GM18867 (cell line): ENCODE measurements around the gene RPL35A.
A peak's percentile ranks its signal among the peaks of the same experiment; 100 is the strongest.
"Not testable (repeated sequence)": the region's sequence is repeated elsewhere in the genome, so short reads cannot be mapped to it uniquely, and the experiment has no call there.

Experiments
- ATAC-seq: cut with Tn5 transposase; IDR thresholded peaks from one replicate; pipeline ENCODE4 v1.9.1; 2021; ENCODE audit warnings: mild to moderate bottlenecking, moderate library complexity; ENCODE audit not compliant: unreplicated experiment

RPL35A gene

DNA sequence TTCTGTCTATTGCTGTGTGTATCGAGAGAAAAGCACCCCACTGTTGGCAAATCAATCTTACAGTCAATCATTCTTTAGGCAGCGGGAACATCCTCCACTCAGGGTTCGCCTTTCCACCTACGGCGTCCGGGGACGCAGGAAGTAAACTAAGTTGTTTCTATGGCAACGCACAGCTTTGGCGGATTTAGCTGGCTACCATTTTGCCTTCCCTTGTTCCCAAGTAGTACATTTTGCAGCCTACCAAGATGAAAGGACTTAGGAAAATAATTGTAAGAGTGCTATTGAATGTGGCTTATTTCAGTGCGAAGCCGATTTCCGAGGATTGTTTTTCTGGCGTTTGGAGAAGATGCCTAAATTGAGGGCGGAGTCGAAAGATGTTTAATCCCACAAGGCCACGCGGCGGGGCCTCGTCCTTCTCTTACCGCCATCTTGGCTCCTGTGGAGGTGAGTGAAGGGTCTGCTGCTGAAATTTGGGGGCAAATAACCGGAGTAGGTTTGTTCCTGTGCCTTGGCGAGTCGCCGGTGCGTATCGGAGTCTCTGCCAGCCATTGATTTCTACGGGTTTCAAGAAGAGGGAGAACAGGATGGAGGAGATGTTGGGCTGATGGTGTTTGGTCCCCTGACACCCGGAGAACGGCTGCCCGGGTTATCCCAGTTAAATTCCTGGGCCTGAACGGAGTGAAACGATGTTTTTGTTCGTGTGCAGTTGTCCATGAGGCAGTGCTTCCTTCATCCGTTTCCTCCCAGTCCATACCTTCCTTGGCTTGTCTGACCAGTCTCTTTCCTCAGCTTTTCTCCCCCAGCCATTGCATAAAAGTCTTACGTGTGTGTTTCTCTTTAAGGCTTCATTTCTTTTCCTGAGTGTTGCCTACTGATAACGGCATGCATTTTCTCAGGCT lies at the start of gene RPL35A:
Gene RPL35A, plus strand, starts transcription at position 413 of the 899 bp plus-strand sequence. CDS start 778 bp downstream, outside the sequence.
- ATAC-seq = peak; percentile 90

DNA sequence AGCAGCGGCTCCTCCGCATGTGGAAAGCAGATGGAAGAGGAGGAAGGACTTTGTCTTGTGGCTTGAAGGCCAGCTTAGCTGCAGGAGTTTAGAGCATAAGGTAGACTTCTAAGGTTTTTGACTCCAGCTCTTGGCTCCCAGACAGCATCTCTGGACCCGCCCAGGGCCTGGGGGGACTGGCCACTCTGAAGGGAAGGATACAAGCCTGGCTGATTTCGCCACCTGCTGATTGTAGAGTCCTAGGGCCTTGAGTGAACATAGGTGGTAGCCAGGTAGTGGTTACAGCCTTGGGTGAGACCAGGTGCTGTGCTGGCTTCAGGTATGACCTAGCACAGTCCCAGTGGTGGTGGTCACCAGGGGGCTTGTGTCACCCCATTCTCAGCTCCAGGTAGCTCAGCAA lies 48.4 kb upstream of the RPL35A start:
- no peak for ATAC-seq

DNA sequence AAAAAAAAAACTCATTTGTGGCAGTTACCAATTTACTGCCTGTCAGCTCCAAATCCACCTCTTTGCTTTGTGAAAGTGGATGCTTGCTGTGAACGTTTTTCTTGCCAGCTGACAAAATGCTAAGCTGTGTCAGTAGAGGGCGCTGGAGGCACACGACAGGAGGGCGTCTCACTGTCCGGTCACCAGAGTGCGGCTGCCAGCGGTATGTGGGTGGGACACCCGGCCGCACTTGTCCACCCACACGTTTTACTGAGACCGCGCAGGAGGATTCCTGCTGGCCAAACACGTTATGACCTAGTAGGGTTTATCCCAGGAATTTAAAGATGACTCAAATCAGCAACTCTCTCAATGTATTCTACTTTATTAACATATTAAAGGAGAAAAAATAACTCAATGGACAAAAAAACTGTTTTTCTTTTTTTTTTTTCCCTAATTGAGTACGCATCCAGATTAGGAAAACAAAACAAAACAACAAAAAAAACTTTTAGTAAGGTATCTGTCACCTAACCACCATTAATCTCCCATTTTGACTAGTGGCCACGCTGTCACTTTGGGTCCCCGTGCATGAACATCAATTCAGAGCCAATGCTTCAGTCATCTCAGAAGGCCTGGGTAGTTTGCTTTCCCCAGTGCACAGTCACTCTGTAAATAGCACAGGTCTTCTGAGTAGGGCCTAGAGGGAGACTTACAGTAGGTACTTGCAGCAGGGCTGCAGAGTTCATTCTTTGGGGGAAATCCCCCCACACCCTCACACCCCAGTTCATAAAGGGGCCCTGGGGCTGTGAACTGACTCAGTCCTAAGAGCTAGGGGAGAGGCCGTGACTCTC lies 43.8 kb upstream of the RPL35A start:
- ATAC-seq = peak; percentile 79

DNA sequence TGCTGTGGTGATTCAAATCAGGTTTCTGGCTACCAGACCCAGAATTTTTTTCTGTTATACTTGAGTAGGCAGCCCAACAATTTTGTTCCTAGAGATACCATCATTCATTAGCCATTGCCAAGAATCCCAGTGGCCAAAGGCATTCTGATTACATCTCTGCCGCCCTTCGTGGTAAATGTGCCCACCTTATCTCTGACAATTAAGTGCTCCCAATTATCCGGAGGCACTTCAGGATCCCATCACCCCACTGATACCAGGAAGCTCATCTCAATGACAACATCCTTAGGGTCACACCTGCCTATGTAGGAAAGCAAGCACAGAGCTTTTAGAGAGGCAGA lies 43.2 kb upstream of the RPL35A start:
- no peak for ATAC-seq

DNA sequence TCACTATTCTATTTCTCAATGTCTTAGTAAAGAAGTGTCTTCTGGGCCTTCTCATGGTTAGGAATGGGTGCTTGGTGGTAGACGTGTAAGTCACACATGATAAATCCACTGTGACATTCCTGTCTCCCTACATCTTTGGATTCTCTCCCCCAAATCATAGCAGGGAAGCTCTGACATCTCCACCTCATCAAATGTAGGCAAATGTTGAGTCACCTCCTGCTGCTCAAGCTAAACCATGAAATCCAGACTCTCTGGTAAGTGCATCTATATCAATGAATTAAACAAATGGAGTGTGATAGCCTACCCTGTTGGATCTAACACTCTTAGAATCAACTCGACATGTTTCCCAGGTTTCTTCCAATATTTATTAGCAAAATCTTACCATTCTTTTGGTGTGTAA lies 42.8 kb upstream of the RPL35A start:
- ATAC-seq = no peak

DNA sequence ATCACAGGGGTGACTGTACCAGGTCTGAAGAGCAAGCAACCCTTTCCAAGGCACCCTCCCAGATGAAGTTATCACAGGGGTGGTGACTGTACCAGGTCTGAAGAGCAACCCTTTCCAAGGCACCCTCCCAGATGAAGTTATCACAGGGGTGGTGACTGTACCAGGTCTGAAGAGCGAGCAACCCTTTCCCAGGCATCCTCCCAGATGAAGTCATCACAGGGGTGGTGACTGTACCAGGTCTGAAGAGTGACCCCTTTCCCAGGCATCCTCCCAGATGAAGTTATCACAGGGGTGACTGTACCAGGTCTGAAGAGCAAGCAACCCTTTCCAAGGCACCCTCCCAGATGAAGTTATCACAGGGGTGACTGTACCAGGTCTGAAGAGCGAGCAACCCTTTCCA lies 41.4 kb upstream of the RPL35A start:
- not testable (repeated sequence) for ATAC-seq

DNA sequence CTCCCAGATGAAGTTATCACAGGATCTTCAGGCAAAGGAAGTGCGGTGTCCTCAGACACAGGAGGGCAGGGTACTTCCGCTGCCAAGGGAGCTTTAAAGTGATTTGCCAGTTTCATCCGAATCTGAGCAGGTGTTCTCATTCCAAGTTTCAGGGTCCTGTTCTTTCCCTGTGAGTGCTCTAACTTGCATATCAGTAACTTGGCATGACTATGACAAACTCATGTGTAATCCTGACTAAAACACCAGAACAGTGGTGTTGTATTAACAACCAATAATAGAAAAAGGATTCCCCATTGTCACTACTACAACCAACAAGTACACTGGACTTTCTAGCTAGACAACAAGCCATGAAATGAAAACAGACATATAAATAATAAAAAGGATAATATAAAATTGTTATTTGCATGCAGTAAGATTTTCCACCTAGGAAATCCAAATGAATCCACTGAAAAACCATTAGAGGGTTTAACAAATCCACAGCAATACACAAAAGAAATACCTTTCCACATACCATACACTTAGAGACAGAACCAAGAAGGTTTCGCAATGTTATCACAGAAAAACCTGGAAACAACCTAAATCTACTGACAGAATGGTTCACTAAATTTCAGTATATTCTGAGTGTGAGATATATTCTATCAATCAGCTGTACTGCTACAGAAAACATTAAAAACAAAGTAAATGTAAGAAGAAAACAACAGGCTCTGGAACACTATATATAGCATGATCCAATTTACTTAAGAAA lies 40.9 kb upstream of the RPL35A start:
- ATAC-seq = no peak

DNA sequence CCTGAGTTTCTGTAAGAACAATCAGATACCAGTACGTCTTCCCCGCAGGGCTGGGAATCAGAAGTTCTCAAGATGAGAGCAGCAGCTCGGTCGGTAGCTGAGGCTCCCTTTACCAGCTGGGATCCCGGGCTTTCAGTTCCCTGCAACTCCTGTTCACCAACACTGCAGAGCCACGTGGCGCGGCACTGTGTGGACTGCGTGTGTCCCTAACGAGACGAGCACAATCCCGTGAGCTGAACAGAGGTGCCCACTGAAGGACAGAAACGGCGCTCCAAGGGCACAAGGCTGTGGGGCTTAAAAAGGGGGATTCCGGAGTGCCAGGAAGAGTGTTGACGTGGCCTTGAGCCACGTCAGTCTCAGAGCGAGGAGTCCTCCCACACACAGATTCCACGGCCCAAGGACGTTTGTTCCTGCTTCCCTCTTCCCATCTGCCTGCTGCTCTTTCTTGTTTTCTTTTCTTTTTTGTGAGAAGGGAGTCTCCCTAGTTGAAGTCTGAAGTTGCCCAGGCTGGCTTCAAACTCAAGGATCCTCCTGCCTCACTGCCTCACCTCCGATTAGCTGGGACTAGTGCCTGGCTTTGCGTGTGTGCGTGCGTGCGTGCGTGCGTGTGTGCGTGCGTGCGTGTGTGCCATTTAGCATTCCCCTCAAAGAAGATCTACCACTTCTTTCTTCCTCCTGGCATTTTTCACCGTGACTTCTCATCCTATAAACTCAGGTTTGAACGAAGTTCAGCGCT lies 37.1 kb upstream of the RPL35A start:
- ATAC-seq = no peak

DNA sequence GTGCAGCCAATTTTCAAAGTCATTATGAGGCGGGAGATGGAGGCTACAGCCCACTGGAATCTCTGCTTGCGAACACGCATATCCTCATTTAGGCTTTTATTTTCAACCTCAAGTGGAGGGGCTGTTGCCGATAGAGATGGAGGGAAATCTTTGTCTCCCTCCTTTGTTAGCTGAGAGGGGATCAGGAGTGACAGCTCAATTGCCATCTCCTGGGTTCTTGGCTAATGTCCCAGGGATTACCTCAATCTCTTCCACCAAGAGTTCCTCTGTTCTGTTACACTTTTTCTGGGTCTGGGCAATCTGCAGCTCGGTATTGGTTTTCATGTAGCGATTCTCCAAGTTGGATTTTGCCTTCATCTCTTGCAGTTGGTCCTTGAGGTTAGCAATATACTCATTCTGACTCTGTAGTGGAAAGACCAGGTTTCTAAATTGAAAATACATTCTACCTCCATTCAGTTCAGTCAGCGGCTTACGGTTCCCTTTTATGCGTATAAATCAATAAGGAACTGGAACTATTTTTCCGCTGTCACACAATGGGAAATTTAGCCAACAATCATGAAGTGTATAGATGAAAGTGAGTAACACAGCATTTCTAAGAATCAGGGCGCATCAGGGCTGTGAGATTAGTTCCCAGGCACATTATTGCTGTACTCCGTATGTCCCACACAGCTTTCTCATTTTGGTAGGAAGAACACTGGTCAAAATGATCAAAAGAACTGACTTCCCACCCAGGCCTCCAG lies 36.2 kb upstream of the RPL35A start:
- no peak for ATAC-seq

DNA sequence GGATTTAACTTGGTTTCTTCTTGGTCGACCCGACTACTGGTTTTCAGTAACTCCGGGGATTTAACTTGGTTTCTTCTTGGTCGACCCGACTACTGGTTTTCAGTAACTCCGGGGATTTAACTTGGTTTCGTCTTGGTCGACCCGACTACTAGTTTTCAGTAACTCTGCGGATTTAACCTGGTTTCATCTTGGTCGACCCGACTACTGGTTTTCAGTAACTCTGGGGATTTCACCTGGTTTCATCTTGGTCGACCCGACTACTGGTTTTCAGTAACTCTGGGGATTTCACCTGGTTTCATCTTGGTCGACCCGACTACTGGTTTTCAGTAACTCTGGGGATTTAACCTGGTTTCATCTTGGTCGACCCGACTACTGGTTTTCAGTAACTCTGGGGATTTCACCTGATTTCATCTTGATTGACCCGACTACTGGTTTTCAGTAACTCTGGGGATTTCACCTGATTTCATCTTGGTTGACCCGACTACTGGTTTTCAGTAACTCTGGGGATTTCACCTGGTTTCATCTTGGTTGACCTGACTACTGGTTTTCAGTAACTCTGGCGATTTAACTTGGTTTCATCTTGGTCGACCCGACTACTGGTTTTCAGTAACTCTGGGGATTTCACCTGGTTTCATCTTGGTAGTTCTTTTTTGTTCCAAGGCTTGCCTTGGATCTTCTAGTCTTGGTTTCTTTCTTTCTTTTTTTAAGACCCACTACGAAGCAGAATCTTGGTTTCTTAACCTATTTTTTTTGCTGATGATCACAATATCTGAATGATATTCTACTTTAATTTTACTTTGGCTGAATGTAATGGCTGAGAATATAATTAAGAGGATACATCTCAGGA lies 28.3 kb upstream of the RPL35A start:
- ATAC-seq = not testable (repeated sequence)

DNA sequence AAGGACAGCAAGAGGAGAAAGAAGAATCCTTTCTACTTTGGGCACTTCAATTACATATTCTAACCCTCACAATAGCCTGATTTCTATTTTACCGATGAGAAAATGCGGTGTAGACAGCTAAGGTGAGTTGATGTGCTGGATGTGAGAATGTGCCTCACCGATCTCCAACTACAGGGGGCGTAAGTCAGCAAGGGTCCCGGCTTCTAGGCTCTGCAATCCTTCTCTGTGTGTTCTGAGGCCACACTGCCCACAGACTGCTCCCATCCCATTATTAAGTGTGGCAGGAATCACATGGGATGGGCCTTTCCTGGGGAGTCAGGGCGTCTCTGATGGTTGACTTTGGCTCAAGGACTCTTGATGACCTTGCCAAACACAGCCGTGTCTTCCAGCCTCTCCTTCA lies 23.6 kb upstream of the RPL35A start:
- ATAC-seq = no peak

DNA sequence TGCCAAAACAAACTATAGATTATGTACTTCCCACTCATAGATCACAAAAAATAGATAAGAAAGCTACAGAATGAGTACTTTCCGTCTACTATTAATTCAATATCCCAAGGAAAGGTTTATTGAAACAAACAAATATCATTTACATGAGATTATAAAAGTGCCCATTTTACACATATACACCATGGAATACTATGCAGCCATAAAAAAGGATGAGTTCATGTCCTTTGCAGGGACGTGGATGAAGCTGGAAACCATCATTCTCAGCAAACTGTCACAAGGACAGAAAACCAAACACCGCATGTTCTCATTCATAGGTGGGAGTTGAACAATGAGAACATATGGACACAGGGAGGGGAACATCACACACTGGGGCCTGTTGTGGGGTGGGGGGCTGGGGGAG lies 22.4 kb upstream of the RPL35A start:
- ATAC-seq = not testable (repeated sequence)

DNA sequence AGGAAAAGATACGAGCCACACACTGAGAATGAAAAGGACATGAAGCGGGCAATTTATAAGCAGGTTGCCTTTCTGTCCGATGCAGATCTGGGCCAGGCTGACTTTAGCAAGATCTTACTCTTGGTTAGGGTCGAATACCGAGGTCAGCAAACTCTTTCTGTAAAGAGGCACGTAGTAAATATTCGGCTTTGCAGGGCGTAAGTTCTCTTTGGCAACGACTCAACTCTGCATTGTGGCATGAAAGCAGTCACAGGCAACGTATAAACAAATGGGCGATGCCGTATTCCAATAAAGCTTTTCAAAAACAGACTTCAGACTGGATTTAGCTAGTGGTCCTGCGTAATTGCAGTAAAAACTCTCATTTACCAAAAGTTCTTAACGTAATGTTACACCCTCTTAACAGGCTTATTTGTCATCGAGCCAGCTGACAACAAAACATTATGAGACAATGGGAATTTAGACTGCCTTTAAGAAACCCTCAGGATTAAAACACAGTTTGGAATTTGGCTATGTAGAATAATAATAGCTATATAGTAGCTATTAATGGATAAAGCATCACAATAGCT lies 13.1 kb upstream of the RPL35A start:
- no peak for ATAC-seq

DNA sequence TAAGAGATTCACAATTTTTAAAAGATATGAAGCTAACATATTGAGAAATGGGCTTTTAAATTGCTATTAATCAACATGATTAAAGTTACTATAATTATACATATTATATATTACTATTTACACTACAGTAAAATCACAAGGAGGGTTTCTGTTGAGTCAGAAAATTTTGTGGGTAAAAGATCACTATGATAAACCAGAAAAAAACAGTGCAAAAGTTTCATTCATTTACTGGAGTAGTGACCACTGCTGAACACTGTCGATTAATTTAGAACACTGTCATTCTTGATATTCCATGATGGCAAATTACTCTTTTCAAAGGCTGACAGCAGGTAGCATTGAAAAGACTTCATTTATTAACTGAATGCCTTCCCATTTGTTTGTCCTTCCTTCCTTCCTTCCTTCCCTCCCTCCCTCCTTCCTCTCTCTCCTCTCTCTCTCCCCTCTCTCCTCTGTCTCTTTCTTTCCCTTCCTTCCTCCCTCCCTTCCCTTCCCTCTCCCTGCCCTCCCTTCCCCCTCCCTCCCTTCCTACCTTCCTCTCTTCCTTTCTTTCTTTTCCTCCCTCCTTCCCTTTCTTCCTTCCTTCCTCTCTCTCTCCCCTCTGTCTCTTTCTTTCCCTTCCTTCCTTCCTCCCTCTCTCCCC lies 9.1 kb upstream of the RPL35A start:
- ATAC-seq = no peak

DNA sequence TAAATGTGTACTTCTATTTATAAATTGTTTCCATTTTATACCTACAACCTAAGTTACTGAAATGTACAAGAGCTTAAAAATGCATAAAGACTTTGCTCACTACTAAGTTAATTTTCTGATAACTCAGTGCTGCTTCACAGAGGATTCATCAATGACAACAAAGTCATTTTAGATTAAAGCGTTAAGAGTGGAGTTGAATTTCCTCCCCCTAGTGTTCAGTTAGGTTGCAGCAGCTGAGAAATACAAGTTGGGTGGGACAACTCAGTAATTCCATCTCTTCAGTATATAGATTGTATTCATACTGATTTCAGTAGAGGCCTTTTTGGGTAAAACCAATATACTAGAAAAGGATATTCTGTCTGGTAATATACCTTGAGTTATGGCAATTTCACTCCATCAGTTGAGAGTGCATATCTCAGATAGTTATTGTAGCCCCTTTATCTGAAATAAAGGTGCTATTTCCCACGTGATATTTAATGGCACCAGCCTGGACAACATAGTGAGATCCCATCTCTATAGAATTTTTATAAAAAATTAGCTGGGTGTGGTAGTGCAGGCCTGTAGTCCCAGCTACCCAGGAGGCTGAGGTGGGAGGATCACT lies 6.9 kb upstream of the RPL35A start:
- ATAC-seq = peak; percentile 71

DNA sequence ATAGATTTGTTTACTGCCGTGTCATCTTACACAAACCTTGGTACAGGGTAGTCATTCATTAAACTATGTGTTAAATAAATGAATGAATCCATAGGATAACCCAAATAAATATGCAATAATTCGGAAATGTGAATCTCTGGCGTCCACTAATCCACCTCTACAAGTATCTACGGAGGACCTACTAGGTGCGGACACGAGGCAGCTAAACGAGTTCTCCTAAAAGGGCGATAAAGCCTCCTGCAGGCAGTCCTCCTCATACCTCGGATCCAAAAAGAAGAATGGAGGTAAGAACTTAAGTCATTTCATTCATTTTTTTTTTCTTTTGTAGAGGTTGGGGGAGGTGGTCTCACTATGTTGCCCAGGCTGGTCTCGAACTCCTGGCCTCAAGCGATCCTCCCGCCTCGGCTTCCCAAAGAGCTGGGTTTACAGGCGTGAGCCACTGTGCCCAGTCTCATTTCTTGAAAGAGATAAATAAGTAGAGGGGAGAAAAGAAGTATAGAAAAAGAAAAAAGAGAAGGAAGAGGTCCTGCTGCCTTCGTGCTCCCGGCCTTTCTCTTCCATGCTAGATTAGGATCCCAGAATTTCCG lies 706 bp upstream of the RPL35A start:
- no peak for ATAC-seq

DNA sequence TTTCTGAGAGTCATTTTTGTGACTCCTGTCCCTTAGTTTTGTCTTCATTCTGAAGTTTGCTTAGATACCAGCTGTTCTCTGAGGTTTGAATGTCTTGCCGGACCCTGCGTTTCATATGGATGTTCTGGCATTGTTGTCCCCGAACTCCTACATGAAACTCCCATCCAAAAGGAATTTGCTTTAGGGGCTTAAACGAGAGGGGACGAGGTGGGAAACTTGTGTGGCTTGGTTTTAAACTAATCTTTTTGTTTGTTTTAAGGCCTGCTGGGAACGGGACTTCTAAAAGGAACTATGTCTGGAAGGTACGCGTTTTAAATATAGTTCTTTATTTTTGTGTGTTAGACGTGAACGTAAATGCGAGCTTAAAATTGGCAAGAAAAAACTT lies 679 bp downstream of the RPL35A start:
- ATAC-seq = no peak
